ENCODE data around the gene SPATA45.

GRCh38 chr1:212853658-212854057, 6.2 kb upstream of the SPATA45 start:
- no peak for TF ChIP-seq EZH2phosphoT487 (IDR thresholded peaks at IDR 0.05; ENCODE audit: borderline replicate concordance, low read length)
- TF ChIP-seq CTCF (conservative IDR thresholded peaks at IDR 0.05; ENCODE audit: low read depth, low read length), result no peak
- no peak for TF ChIP-seq EZH2 (IDR thresholded peaks at IDR 0.05; ENCODE audit: low read length, unreplicated experiment)
